Mesothelial cell of epicardium (in vitro differentiated cells): ENCODE results near the gene CALN1. TPM values are rescaled to one million over a fixed set of nuclear protein-coding genes. Genes with fewer than 3 reads are reported as not detected.

ENCODE experiments used
- DNase-seq, 2 experiments: peaks; one replicate each; pipeline ENCODE4 v3.0.0; 2021; ENCODE audit warnings: low spot score in 2 of 2; ENCODE audit not compliant: unreplicated experiment in 2 of 2
- H3K27ac Mint-ChIP-seq: 2 replicates; pipeline ENCODE4 v1.8.0; 2021; ENCODE audit warnings: mixed read lengths
- H3K27me3 Mint-ChIP-seq: 2 replicates; pipeline ENCODE4 v1.8.0; 2021; ENCODE audit warnings: low read depth, mixed read lengths
- H3K36me3 Mint-ChIP-seq: 2 replicates; pipeline ENCODE4 v1.8.0; 2021; ENCODE audit warnings: mixed read lengths
- H3K4me1 Mint-ChIP-seq: 2 replicates; pipeline ENCODE4 v1.8.0; 2021; ENCODE audit warnings: mixed read lengths
- H3K4me3 Mint-ChIP-seq: 2 replicates; pipeline ENCODE4 v1.8.0; 2021; ENCODE audit warnings: mild to moderate bottlenecking, moderate library complexity, mixed read lengths
- H3K9me3 Mint-ChIP-seq: 2 replicates; pipeline ENCODE4 v1.8.0; 2021; ENCODE audit warnings: mixed read lengths
- CTCF ChIP-seq: fragments of 200-600 bp; sonication (generic); IDR thresholded peaks from one replicate; pipeline ENCODE4 v1.5.0; 2021; ENCODE audit warnings: antibody characterized with exemption; ENCODE audit not compliant: unreplicated experiment
- total RNA-seq: library from RNA; stranded (reverse); gene quantifications from 3 replicates; pipeline ENCODE4 v1.2.1, GENCODE V29; 2021

Gene CALN1
- total RNA-seq, 1 donor from 2014 or later: 1.1 TPM

- no peak overlapping the region for H3K27ac Mint-ChIP-seq
- no peak for DNase-seq
- TF ChIP-seq CTCF: no peak
- no peak overlapping the region for H3K4me3 Mint-ChIP-seq
- H3K4me1 Mint-ChIP-seq: no peaks in the 10 kb centered on the region
- peaks cover 1% of the 10 kb centered on the region for H3K36me3 Mint-ChIP-seq
- peaks cover 16% of the 10 kb centered on the region for H3K27me3 Mint-ChIP-seq
- peaks cover 14% of the 10 kb centered on the region for H3K9me3 Mint-ChIP-seq
These were observed 144.0 kb downstream of the CALN1 start for GRCh38 chr7:72268090-72268489.

- Mint-ChIP-seq H3K27ac (no peak overlapping the region), H3K4me3 (no peak overlapping the region), H3K36me3 (peaks cover 1% of the 10 kb centered on the region), H3K27me3 (peaks cover 18% of the 10 kb centered on the region), H3K9me3 (peaks cover 14% of the 10 kb centered on the region), H3K4me1 (no peaks in the 10 kb centered on the region)
- no peak for DNase-seq
- TF ChIP-seq CTCF: no peak
These were observed 144.8 kb downstream of the CALN1 start for GRCh38 chr7:72267291-72267800.

GRCh38 chr7:72266771-72267170 is 145.4 kb downstream of the CALN1 start:
- peaks cover 18% of the 10 kb centered on the region for H3K27me3 Mint-ChIP-seq
- H3K4me3 Mint-ChIP-seq: no peak overlapping the region
- DNase-seq: no peak
- H3K9me3 Mint-ChIP-seq: peaks cover 14% of the 10 kb centered on the region
- TF ChIP-seq CTCF: no peak
- peaks cover 1% of the 10 kb centered on the region for H3K36me3 Mint-ChIP-seq
- no peaks in the 10 kb centered on the region for H3K4me1 Mint-ChIP-seq
- H3K27ac Mint-ChIP-seq: no peak overlapping the region

GRCh38 chr7:72265071-72265904 is 146.8 kb downstream of the CALN1 start:
- TF ChIP-seq CTCF: no peak
- no peaks in the 10 kb centered on the region for H3K4me1 Mint-ChIP-seq
- no peak overlapping the region for H3K27ac Mint-ChIP-seq
- peaks cover 25% of the 10 kb centered on the region for H3K27me3 Mint-ChIP-seq
- DNase-seq: no peak
- H3K4me3 Mint-ChIP-seq: no peak overlapping the region
- H3K9me3 Mint-ChIP-seq: peaks cover 8% of the 10 kb centered on the region
- H3K36me3 Mint-ChIP-seq: peaks cover 1% of the 10 kb centered on the region

GRCh38 chr7:72260406-72260805 is 151.7 kb downstream of the CALN1 start:
- no peak overlapping the region for H3K4me3 Mint-ChIP-seq

More at GRCh38 chr7:72260406-72260805, 151.7 kb downstream of the CALN1 start:
- Mint-ChIP-seq H3K27ac (no peak overlapping the region), H3K9me3 (peaks cover 12% of the 10 kb centered on the region), H3K36me3 (no peaks in the 10 kb centered on the region), H3K27me3 (peaks cover 23% of the 10 kb centered on the region), H3K4me1 (no peaks in the 10 kb centered on the region)
- no peak for DNase-seq
- TF ChIP-seq CTCF: no peak
